Transverse colon (tissue), 4 donors: Measurements from ENCODE around the gene GLMP. TPM values are rescaled to one million over a fixed set of nuclear protein-coding genes. Genes with fewer than 3 reads are reported as not detected.

Experiments
- DNase-seq: peaks from one replicate; pipeline ENCODE4 v3.0.0-alpha.2; 2019
- H3K27ac ChIP-seq, 4 donors: fragments of 200-600 bp; sonication (generic); 2 replicates each; pipeline ENCODE4 v1.5.1; 2016 to 2018; ENCODE audit warnings: inconsistent platforms in 4 of 4
- H3K27me3 ChIP-seq: fragments of 200-600 bp; sonication (generic); 2 replicates; pipeline ENCODE4 v1.5.1; 2017; ENCODE audit warnings: inconsistent platforms
- H3K36me3 ChIP-seq, 4 donors: fragments of 200-600 bp; sonication (generic); 2 replicates each; pipeline ENCODE4 v1.5.1; 2017 to 2019; ENCODE audit warnings: inconsistent platforms in 4 of 4
- H3K4me1 ChIP-seq, 4 donors: fragments of 200-600 bp; sonication (generic); 2 replicates each; pipeline ENCODE4 v1.5.1; 2017 to 2020; ENCODE audit warnings: inconsistent platforms in 4 of 4
- H3K4me3 ChIP-seq, 4 donors: fragments of 200-600 bp; sonication (generic); 1 replicate in 1 of 4; 2 replicates in 3 of 4; pipeline versions ENCODE4 v1.5.1 to v1.6.1; 2017 to 2019; ENCODE audit warnings: inconsistent platforms in 4 of 4
- H3K9me3 ChIP-seq, 2 donors: fragments of 200-600 bp; sonication (generic); 2 replicates each; pipeline ENCODE4 v1.5.1; 2017 to 2019; ENCODE audit warnings: inconsistent platforms in 2 of 2
- CTCF ChIP-seq, 5 experiments: fragments of 200-600 bp in 3 of 5; fragments of 450-650 bp in 2 of 5; sonication (generic) in 3 of 5; IDR thresholded peaks; 1 replicate in 2 of 5; 2 replicates in 3 of 5; pipeline ENCODE4 v1.5.1; 2016 to 2017; ENCODE audit warnings: antibody characterized with exemption in 5 of 5, inconsistent platforms in 3 of 5, mild to moderate bottlenecking in 2 of 5, moderate library complexity in 1 of 5
- EP300 ChIP-seq: sonication (generic); formaldehyde crosslinking; IDR thresholded peaks from one replicate; pipeline ENCODE4 v1.6.1; 2017; ENCODE audit warnings: antibody characterized with exemption, low read depth
- POLR2A ChIP-seq: fragments of 450-650 bp; IDR thresholded peaks from one replicate; pipeline ENCODE4 v1.6.1; 2016; ENCODE audit warnings: antibody characterized with exemption, mild to moderate bottlenecking, moderate library complexity
- POLR2AphosphoS5 ChIP-seq, 3 donors: sonication (generic); formaldehyde crosslinking; IDR thresholded peaks; one replicate each; pipeline ENCODE4 v1.6.1; 2016; ENCODE audit warnings: antibody characterized with exemption in 3 of 3
- WGBS, 2 donors: methylation state at CpG; one replicate each; pipeline ENCODE4 v1.1.5; 2018; ENCODE audit warnings: low coverage in 1 of 2; 5-methylcytosine and 5-hydroxymethylcytosine counted together
- in situ Hi-C, 4 donors: fragments of 200-750 bp; cut with MboI; loops; one replicate each; pipeline versions ENCODE4 v1.15.0 to v1.15.1; 2017; ENCODE audit warnings: low sequenced_read_pairs in 3 of 4, low pct_ligation_motif_present in 1 of 4, low pct_unique_long_range_greater_than_20kb in 1 of 4
- intact Hi-C: fragments of 100-400 bp; cut with DNase I; formaldehyde crosslinking; loops from one replicate; pipeline ENCODE4 v1.15.1; 2023; ENCODE audit warnings: low total_unique reads
- total RNA-seq, 4 donors: library from RNA; depleted of rRNA; stranded (reverse); fragments of >200 nt; gene quantifications; one replicate each; pipeline ENCODE4 v1.1.0, GENCODE V29; 2016

Gene GLMP
- total RNA-seq, 4 donors from 2014 or later = 4.0 to 65.9 (median 38.2) TPM

GRCh38 chr1:156320560-156320959 lies 25.1 kb upstream of the GLMP start:
- Histone ChIP-seq H3K36me3 (peaks cover 0 to 95% (median 46%) of the 10 kb centered on the region in 4 donors), H3K9me3 (no peaks in the 10 kb centered on the region), H3K27me3 (no peaks in the 10 kb centered on the region), H3K4me3 (no peak overlapping the region), H3K4me1 (no peaks in the 10 kb centered on the region), H3K27ac (no peak overlapping the region)
- no peak for DNase-seq
- 74 to 88% methylated on average over 3 of the region's 3 CpGs for WGBS, 2 donors
- intact Hi-C loops = no loop called here
- in situ Hi-C loops = no loop called here
- no peak for TF ChIP-seq POLR2A
- TF ChIP-seq EP300 = no peak
- no peak for TF ChIP-seq CTCF (IDR thresholded peaks at IDR 0.05)
- TF ChIP-seq POLR2AphosphoS5 (IDR thresholded peaks at IDR 0.05) = no peak

- H3K4me1 ChIP-seq = no peaks in the 10 kb centered on the region
- TF ChIP-seq EP300 = no peak
- TF ChIP-seq CTCF (IDR thresholded peaks at IDR 0.05) = peak; percentile 31 to 50 (median 39)
- peaks cover 0 to 96% (median 46%) of the 10 kb centered on the region in 4 donors for H3K36me3 ChIP-seq
- no peaks in the 10 kb centered on the region for H3K27me3 ChIP-seq
- no peak for DNase-seq
- no peak overlapping the region for H3K27ac ChIP-seq
- WGBS, 2 donors = 83 to 91% methylated on average over 1 of the region's 1 CpG
- in situ Hi-C loops = no loop called here
- H3K9me3 ChIP-seq = no peaks in the 10 kb centered on the region
- intact Hi-C loops = no loop called here
- no peak overlapping the region for H3K4me3 ChIP-seq
Observed at GRCh38 chr1:156319664-156320063, 24.2 kb upstream of the GLMP start.

GRCh38 chr1:156316909-156317308 lies 21.4 kb upstream of the GLMP start:
- intact Hi-C loops (no loop called here), in situ Hi-C loops (no loop called here)
- TF ChIP-seq POLR2AphosphoS5 (IDR thresholded peaks at IDR 0.05) (no peak), POLR2A (no peak), CTCF (IDR thresholded peaks at IDR 0.05) (no peak), EP300 (no peak)

GRCh38 chr1:156310962-156311361 lies 15.5 kb upstream of the GLMP start:
- Histone ChIP-seq H3K4me3 (no peak overlapping the region), H3K4me1 (no peaks in the 10 kb centered on the region), H3K27ac (no peak overlapping the region), H3K36me3 (peaks cover 0 to 80% (median 37%) of the 10 kb centered on the region in 4 donors), H3K27me3 (no peaks in the 10 kb centered on the region), H3K9me3 (no peaks in the 10 kb centered on the region)
- in situ Hi-C loops = no loop called here
- intact Hi-C loops = no loop called here
- TF ChIP-seq CTCF (IDR thresholded peaks at IDR 0.05) (no peak), POLR2A (no peak), EP300 (no peak), POLR2AphosphoS5 (IDR thresholded peaks at IDR 0.05) (no peak)
- 83 to 87% methylated on average over 3 to 6 of the region's 6 CpGs for WGBS, 2 donors
- DNase-seq = no peak

More at GRCh38 chr1:156316909-156317308, 21.4 kb upstream of the GLMP start:
- Histone ChIP-seq H3K9me3 (no peaks in the 10 kb centered on the region), H3K27ac (no peak overlapping the region), H3K4me1 (no peaks in the 10 kb centered on the region), H3K36me3 (peaks cover 0 to 90% (median 43%) of the 10 kb centered on the region in 4 donors), H3K4me3 (no peak overlapping the region), H3K27me3 (no peaks in the 10 kb centered on the region)
- 91 to 93% methylated on average over 6 to 7 of the region's 7 CpGs for WGBS, 2 donors
- no peak for DNase-seq
